Stimulated activated CD4-positive, alpha-beta T cell treated with anti-CD3 and anti-CD28 coated beads, Interleukin-4, amount 100 ng/mL, for 24 hours (primary cell): ENCODE measurements around the gene CCR1.
"Not testable (repeated sequence)": the region's sequence is repeated elsewhere in the genome, so short reads cannot be mapped to it uniquely, and the experiment has no call there.

Experiments used
- DNase-seq: peaks from one replicate; pipeline ENCODE4 v3.0.0-alpha.2; 2020

Gene CCR1

GRCh38 chr3:46163556-46164041 lies 44.5 kb downstream of the CCR1 start:
- DNase-seq, result no peak

- no peak for DNase-seq
Measured at GRCh38 chr3:46162975-46163555, 45.0 kb downstream of the CCR1 start.

- not testable (repeated sequence) for DNase-seq
Measured at GRCh38 chr3:46157685-46158084, 50.4 kb downstream of the CCR1 start.

- no peak for DNase-seq
Measured at GRCh38 chr3:46154311-46154710, 53.8 kb downstream of the CCR1 start.
